Esophagus muscularis mucosa (tissue), 2 donors: ENCODE results near the gene PARD3B.

Source experiments
- EP300 ChIP-seq: sonication (generic); formaldehyde crosslinking; IDR thresholded peaks from one replicate; pipeline ENCODE4 v1.6.1; 2017; ENCODE audit warnings: antibody characterized with exemption
- POLR2A ChIP-seq: fragments of 450-650 bp; IDR thresholded peaks from one replicate; pipeline ENCODE4 v1.6.1; 2017; ENCODE audit warnings: antibody characterized with exemption, moderate library complexity, mild to moderate bottlenecking, low read depth

DNA sequence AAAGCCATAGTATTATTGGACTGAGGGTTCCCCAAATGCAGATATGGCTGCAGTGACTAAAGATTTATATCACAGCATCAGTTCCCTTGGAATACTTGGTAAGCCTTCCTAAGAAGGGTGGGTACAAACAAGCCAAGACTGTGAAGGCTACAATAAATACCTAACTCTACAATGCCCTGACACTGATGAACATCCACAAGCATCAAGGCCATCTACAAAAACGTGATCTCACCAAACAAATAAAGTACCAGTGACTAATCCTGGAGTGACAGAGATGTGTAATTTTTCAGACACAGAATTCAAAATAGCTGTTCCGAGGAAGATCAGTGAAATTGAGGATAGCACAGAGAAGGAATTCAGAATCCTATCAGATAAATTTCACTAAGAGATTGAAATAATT lies 254.5 kb downstream of the PARD3B start:
- no peak for TF ChIP-seq EP300
- no peak for TF ChIP-seq POLR2A
